GM19328 (cell line): ENCODE data around the gene MXD1.

Experiments used
- ATAC-seq: cut with Tn5 transposase; IDR thresholded peaks from one replicate; pipeline ENCODE4 v1.9.1; 2021; ENCODE audit warnings: mild to moderate bottlenecking, moderate library complexity; ENCODE audit not compliant: unreplicated experiment

Gene MXD1

DNA sequence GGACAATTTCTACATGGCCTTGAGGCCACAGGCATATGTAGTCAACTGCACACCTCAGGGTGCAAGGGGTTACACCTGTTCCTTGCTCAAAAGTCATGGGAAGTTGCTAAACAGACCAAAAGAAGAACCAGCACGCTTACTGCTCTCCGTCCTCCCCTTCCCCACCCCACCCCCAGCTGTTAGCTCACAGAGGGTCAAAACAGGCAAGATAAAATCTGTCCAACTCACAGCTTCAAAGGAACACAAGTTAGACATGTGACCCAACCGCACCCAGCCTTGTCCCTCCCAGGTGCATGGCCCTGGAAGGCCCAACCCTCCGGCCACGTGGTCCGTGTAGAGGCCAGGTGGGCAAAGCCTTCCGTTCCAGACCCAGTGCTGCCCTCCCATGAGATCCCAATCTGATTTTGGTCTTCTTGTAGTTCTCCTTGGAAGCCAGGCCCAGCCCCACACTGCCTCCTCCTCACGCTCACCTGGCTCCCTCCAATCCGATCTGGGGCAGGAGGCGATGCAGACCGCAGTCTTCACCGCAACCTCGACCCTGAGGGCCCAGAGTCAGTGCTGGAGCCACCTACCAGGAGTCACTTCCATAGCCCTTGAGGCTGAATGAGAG lies 61.0 kb downstream of the MXD1 start:
- ATAC-seq = no peak

- ATAC-seq = no peak
Observed at GRCh38 chr2:69977186-69977585, 62.3 kb downstream of the MXD1 start.

- ATAC-seq = no peak
Observed at GRCh38 chr2:69977906-69978482, 63.1 kb downstream of the MXD1 start.

GRCh38 chr2:69979902-69980807 lies 65.2 kb downstream of the MXD1 start:
- no peak for ATAC-seq

DNA sequence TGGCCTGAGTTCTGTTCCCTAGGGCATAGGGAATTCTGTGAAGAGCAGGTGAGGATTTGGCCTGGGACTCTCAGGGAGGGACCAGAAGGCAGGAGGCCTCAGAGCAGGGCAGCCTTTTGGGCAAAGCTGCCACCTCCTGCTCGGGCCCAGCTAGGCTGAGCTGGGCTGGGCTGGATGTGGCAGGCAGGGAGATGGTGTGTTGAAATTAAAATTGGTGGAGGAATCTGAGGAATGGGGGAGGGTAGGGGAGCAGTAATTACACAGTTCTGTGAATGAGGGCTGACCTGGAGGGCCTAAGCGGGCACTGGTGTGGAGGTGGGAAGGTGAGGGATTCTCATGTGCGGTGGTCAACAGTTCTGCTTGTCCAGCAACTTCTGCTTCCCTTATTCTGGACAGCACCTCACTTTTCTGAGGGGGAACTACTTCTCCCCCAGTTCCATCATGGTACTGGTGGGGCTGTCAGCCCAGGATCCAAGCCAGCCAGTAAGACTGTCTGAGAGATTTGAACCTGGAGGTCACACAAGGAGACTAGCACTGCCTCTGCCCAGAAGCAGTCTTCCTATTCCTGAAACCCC lies 68.6 kb downstream of the MXD1 start:
- no peak for ATAC-seq

GRCh38 chr2:69985216-69985615 lies 70.3 kb downstream of the MXD1 start:
- no peak for ATAC-seq

GRCh38 chr2:69985688-69986087 lies 70.8 kb downstream of the MXD1 start:
- no peak for ATAC-seq

DNA sequence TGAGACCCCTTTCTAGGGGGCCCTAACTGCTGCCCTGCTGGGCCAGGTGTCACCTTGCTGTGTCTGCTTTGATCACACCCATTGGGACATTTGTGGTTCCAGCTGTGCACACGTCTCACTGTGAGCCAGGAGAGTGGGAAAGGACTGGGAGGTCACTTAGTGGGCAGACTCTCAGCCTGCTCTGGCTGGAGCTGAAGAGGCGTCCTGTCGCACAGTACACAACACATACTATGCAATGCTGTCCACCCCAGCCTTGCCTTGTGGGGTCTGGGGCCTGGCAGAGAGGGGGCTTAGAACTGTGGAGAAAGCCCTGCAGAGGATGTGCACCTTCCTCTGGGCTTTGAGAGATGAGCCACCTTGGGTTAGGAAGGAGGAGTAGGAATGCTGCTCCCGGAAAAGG lies 71.8 kb downstream of the MXD1 start:
- no peak for ATAC-seq

DNA sequence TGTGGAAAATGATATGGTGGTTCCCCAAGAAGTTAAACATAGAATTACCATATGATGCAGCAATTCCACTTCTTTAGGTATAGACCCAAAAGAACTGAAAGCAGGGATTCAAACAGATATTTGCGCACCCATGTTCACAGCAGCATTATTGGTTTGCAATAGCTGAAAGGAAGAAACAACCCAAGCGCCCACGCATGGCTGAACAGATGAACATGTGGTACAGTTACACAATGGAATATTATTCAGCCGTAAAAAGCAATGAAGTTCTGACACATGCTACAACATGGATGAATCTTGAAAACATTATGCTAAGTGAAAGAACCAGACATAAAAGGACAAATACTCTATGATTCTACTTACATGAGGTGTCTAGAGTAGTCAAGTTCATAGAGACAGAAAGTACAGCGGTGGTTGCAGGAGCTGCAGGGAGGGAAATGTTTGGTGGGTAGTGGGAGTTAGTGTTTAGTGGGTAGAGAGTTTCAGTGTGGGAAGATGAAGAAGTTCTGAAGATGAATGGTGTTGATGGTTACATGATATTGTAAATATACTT lies 73.3 kb downstream of the MXD1 start:
- ATAC-seq = no peak

- ATAC-seq = no peak
Observed at GRCh38 chr2:69989009-69989408, 74.1 kb downstream of the MXD1 start.

- ATAC-seq = no peak
Observed at GRCh38 chr2:69989441-69990105, 74.7 kb downstream of the MXD1 start.
